Neural cell (in vitro differentiated cells): ENCODE measurements around the gene DLG2. TPM values are rescaled to one million over a fixed set of nuclear protein-coding genes. Genes with fewer than 3 reads are reported as not detected.

Experiments
- H2AFZ ChIP-seq: fragments of 200-600, 300-800 bp; sonication (generic), shearing (Covaris generic); 2 replicates; pipeline ENCODE4 v1.6.0; 2014; ENCODE audit warnings: low read depth, mild to moderate bottlenecking, antibody characterized with exemption, low read length, moderate library complexity
- H3F3A ChIP-seq: fragments of 200-600 bp; shearing (Covaris generic); 2 replicates; pipeline ENCODE4 v1.6.1; 2016; ENCODE audit warnings: mild to moderate bottlenecking, moderate library complexity, mixed read lengths, antibody characterized with exemption, low read length; ENCODE audit not compliant: insufficient read depth, poor library complexity, severe bottlenecking
- H3K27ac ChIP-seq: fragments of 200-600, 300-800 bp; sonication (generic), shearing (Covaris generic); 2 replicates; pipeline ENCODE4 v1.5.1; 2014; ENCODE audit warnings: mild to moderate bottlenecking, low read length, moderate library complexity
- H3K27me3 ChIP-seq: fragments of 300-800, 200-600 bp; sonication (generic), shearing (Covaris generic); 2 replicates; pipeline ENCODE4 v1.6.0; 2014; ENCODE audit warnings: mild to moderate bottlenecking, low read depth, low read length, moderate library complexity; ENCODE audit not compliant: insufficient read depth
- H3K36me3 ChIP-seq: fragments of 300-800, 200-600 bp; sonication (generic), shearing (Covaris generic); 2 replicates; pipeline ENCODE4 v1.5.1; 2014; ENCODE audit warnings: mild to moderate bottlenecking, antibody characterized with exemption, low read length, moderate library complexity; ENCODE audit not compliant: insufficient read depth
- H3K4me2 ChIP-seq: fragments of 300-800, 200-600 bp; sonication (generic), shearing (Covaris generic); 2 replicates; pipeline ENCODE4 v1.6.0; 2014; ENCODE audit warnings: mild to moderate bottlenecking, low read length
- H3K4me3 ChIP-seq: fragments of 300-800, 200-600 bp; sonication (generic), shearing (Covaris generic); 2 replicates; pipeline ENCODE4 v1.5.1; 2014; ENCODE audit warnings: mild to moderate bottlenecking, low read length, moderate library complexity
- H3K79me2 ChIP-seq: fragments of 200-600 bp; shearing (Covaris generic); replicated peaks from 2 replicates; pipeline ENCODE4 v1.6.0; 2014; ENCODE audit warnings: mild to moderate bottlenecking, low read length, moderate library complexity; ENCODE audit not compliant: insufficient read depth
- H3K9ac ChIP-seq: fragments of 300-800, 200-600 bp; sonication (generic), shearing (Covaris generic); 2 replicates; pipeline ENCODE4 v1.6.1; 2016; ENCODE audit warnings: mild to moderate bottlenecking, low read length, mixed read lengths
- H3K9me2 ChIP-seq: fragments of 200-600 bp; shearing (Covaris generic); 2 replicates; pipeline ENCODE4 v1.6.1; 2016; ENCODE audit warnings: mild to moderate bottlenecking, low read length, mixed read lengths; ENCODE audit not compliant: insufficient read depth
- H3K9me3 ChIP-seq: fragments of 200-600, 300-800 bp; sonication (generic), shearing (Covaris generic); 2 replicates; pipeline ENCODE4 v1.6.1; 2016; ENCODE audit warnings: mild to moderate bottlenecking, mixed run types, low read length, moderate library complexity, mixed read lengths
- H4K20me1 ChIP-seq: fragments of 200-600 bp; shearing (Covaris generic); 2 replicates; pipeline ENCODE4 v1.6.1; 2016; ENCODE audit warnings: mild to moderate bottlenecking, mixed run types; ENCODE audit not compliant: insufficient read depth
- EP300 ChIP-seq: fragments of 450-650 bp; conservative IDR thresholded peaks from 2 replicates; pipeline ENCODE4 v1.6.1; 2014; ENCODE audit warnings: antibody characterized with exemption, mild to moderate bottlenecking, moderate library complexity; ENCODE audit not compliant: poor library complexity, severe bottlenecking
- EZH2 ChIP-seq: fragments of 200-600, 300-800 bp; shearing (Covaris generic), sonication (generic); IDR thresholded peaks from 2 replicates; pipeline ENCODE4 v1.6.1; 2014; ENCODE audit warnings: antibody characterized with exemption, low read length, borderline replicate concordance, mild to moderate bottlenecking; ENCODE audit not compliant: insufficient read depth, poor library complexity, severe bottlenecking
- MXI1 ChIP-seq: fragments of 450-650 bp; conservative IDR thresholded peaks from 2 replicates; pipeline ENCODE4 v1.6.1; 2014; ENCODE audit warnings: antibody characterized with exemption, mild to moderate bottlenecking; ENCODE audit not compliant: poor library complexity, severe bottlenecking
- POLR2AphosphoS5 ChIP-seq: IDR thresholded peaks from 2 replicates; pipeline ENCODE4 v1.6.1; 2012
- RAD21 ChIP-seq: fragments of 450-650 bp; conservative IDR thresholded peaks from 2 replicates; pipeline ENCODE4 v1.6.1; 2014; ENCODE audit warnings: antibody characterized with exemption, mild to moderate bottlenecking, moderate library complexity
- SMC3 ChIP-seq: fragments of 450-650 bp; conservative IDR thresholded peaks from 2 replicates; pipeline ENCODE4 v1.6.1; 2014; ENCODE audit warnings: antibody characterized with exemption, mild to moderate bottlenecking, moderate library complexity; ENCODE audit not compliant: poor library complexity
- TAF1 ChIP-seq: IDR thresholded peaks from 2 replicates; pipeline ENCODE4 v1.6.1; 2012; ENCODE audit warnings: low read depth
- polyA plus RNA-seq: library from polyadenylated mRNA; depleted of rRNA; stranded (reverse); fragments of >200 nt; gene quantifications from 2 replicates; pipeline ENCODE4 v1.2.3, GENCODE V29; 2014
- TF ChIP-seq, protein P1 (sequence below): fragments of 450-650 bp; IDR thresholded peaks from 2 replicates; pipeline ENCODE4 v1.5.1; 2014; ENCODE audit warnings: antibody characterized with exemption, mild to moderate bottlenecking, moderate library complexity; ENCODE audit not compliant: poor library complexity, severe bottlenecking
- TF ChIP-seq, protein P2 (sequence below): IDR thresholded peaks from 2 replicates; pipeline ENCODE4 v1.6.1; 2012; ENCODE audit warnings: borderline replicate concordance

Gene DLG2
- polyA plus RNA-seq, 1 donor from 2014 or later = 179 TPM

- no peaks in the 10 kb centered on the region for H4K20me1 ChIP-seq
- H3K4me2 ChIP-seq = no peak overlapping the region
- H3K9me2 ChIP-seq = no peaks in the 10 kb centered on the region
- peak overlapping the region; percentile 78 for H3K27ac ChIP-seq
- no peak overlapping the region for H2AFZ ChIP-seq
- H3K9ac ChIP-seq = peak overlapping the region; percentile 44
- H3F3A ChIP-seq = peaks cover 5% of the 10 kb centered on the region
- H3K36me3 ChIP-seq = no peaks in the 10 kb centered on the region
- H3K27me3 ChIP-seq = no peaks in the 10 kb centered on the region
- no peaks in the 10 kb centered on the region for H3K9me3 ChIP-seq
- no peaks in the 10 kb centered on the region for H3K79me2 ChIP-seq
- no peak for TF ChIP-seq TAF1
- TF ChIP-seq EZH2 = no peak
- peak; percentile 59 for TF ChIP-seq POLR2AphosphoS5
- TF ChIP-seq, protein P1, sequence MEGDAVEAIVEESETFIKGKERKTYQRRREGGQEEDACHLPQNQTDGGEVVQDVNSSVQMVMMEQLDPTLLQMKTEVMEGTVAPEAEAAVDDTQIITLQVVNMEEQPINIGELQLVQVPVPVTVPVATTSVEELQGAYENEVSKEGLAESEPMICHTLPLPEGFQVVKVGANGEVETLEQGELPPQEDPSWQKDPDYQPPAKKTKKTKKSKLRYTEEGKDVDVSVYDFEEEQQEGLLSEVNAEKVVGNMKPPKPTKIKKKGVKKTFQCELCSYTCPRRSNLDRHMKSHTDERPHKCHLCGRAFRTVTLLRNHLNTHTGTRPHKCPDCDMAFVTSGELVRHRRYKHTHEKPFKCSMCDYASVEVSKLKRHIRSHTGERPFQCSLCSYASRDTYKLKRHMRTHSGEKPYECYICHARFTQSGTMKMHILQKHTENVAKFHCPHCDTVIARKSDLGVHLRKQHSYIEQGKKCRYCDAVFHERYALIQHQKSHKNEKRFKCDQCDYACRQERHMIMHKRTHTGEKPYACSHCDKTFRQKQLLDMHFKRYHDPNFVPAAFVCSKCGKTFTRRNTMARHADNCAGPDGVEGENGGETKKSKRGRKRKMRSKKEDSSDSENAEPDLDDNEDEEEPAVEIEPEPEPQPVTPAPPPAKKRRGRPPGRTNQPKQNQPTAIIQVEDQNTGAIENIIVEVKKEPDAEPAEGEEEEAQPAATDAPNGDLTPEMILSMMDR = no peak
- TF ChIP-seq SMC3 = peak; percentile 36
- peak; percentile 20 for TF ChIP-seq MXI1
- TF ChIP-seq RAD21 = peak; percentile 28
- TF ChIP-seq EP300 = peak; percentile 87
- TF ChIP-seq, protein P2, sequence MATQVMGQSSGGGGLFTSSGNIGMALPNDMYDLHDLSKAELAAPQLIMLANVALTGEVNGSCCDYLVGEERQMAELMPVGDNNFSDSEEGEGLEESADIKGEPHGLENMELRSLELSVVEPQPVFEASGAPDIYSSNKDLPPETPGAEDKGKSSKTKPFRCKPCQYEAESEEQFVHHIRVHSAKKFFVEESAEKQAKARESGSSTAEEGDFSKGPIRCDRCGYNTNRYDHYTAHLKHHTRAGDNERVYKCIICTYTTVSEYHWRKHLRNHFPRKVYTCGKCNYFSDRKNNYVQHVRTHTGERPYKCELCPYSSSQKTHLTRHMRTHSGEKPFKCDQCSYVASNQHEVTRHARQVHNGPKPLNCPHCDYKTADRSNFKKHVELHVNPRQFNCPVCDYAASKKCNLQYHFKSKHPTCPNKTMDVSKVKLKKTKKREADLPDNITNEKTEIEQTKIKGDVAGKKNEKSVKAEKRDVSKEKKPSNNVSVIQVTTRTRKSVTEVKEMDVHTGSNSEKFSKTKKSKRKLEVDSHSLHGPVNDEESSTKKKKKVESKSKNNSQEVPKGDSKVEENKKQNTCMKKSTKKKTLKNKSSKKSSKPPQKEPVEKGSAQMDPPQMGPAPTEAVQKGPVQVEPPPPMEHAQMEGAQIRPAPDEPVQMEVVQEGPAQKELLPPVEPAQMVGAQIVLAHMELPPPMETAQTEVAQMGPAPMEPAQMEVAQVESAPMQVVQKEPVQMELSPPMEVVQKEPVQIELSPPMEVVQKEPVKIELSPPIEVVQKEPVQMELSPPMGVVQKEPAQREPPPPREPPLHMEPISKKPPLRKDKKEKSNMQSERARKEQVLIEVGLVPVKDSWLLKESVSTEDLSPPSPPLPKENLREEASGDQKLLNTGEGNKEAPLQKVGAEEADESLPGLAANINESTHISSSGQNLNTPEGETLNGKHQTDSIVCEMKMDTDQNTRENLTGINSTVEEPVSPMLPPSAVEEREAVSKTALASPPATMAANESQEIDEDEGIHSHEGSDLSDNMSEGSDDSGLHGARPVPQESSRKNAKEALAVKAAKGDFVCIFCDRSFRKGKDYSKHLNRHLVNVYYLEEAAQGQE = no peak
- H3K4me3 ChIP-seq = peak overlapping the region; percentile 21
Measured at GRCh38 chr11:83510530-83511460, 2116.3 kb downstream of the DLG2 start.

DNA sequence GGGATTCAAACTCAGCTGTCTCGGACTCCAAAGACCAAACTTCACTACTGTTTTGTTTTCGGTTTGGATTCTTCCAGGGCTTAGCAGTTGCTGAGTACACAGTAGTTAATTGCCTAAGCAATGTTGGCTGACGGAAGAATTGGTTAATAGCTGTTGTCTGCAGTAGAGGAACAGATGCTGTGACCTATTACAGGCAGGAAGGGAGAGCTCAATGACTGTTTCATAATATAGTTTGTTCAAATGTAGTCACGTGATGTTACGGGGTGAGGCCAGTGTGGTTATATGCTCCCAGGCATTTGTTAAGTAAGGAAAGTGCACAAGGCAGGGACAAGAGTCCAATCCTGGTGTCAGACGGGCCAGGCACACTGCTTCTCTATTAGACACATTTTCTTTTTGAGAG lies 2118.3 kb downstream of the DLG2 start:
- Histone ChIP-seq H3K9ac (no peak overlapping the region), H3K36me3 (no peaks in the 10 kb centered on the region), H3K27ac (peak overlapping the region; percentile 78), H2AFZ (no peak overlapping the region), H3K27me3 (no peaks in the 10 kb centered on the region), H3K4me3 (no peak overlapping the region), H4K20me1 (no peaks in the 10 kb centered on the region), H3F3A (peaks cover 5% of the 10 kb centered on the region), H3K4me2 (no peak overlapping the region), H3K9me3 (no peaks in the 10 kb centered on the region), H3K79me2 (no peaks in the 10 kb centered on the region), H3K9me2 (no peaks in the 10 kb centered on the region)
- no peak for TF ChIP-seq EP300
- no peak for TF ChIP-seq TAF1
- no peak for TF ChIP-seq POLR2AphosphoS5
- TF ChIP-seq, protein P1 = no peak
- TF ChIP-seq MXI1 = no peak
- TF ChIP-seq, protein P2 = no peak
- no peak for TF ChIP-seq EZH2
- no peak for TF ChIP-seq SMC3
